NCI-H2171 (cell line): ENCODE data around the gene MYO7B.

Source experiments
- DNase-seq: peaks from one replicate; lab custom pipeline; 2025; lab: John Stamatoyannopoulos, UW

Gene MYO7B

DNA sequence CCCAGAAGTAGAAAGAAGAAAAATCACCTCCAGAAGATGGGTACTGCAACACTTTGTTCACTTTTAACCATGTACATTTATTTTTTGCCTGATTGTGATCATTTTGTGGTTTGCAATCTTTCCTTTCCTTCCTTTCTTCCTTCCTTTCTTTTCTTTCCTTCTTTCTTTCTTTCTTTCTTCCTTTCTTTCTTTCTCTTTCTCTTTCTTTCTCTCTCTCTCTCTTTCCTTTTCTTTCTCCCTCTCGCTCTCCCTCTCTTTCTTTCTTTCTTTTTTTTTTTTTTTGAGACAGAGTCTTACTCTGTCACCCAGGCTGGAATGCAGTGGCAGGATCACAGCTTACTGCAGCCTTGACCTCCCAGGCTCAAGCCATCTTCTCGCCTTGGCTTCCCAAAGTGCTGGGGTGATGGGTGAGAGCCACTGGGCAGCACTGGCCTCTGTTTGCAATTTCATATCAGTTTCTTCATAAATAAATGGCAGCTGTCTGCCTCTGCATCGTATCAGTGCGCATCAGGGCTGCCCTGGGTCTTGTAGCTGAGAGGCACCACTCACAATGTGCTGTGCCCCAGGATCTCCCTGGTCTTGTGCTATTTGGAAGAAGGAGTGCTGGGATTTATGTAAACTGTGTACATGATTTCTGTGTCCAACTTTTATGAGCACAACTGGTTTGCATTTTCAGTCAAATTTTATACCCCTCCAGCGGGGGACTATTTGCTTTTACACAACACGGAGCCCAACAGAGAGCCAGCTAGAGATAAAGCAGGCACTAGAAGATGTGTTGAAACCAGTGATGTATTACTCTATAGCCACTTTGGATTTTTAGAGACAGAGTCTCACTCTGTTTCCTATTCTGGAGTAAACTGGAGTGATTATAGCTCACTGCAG lies 146.7 kb downstream of the MYO7B start:
- no peak for DNase-seq

DNA sequence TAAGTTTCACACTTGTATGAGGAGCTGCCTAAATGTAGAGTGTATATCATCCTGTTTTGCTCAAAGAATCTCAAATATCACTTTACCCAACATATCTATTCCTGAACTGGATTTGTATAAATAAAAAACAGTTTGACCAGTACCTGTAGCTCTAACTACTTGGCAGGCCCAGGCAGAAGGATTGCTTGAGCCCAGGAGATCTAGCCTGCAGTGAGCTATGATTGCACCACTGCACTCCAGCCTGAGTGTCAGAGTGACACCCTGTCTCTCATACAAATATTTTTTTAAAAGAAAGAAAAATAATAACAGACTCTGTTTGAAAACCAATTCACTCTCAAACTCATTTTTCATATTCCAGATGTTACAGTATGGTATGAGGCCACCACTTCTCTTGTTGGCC lies 147.6 kb downstream of the MYO7B start:
- no peak for DNase-seq

DNA sequence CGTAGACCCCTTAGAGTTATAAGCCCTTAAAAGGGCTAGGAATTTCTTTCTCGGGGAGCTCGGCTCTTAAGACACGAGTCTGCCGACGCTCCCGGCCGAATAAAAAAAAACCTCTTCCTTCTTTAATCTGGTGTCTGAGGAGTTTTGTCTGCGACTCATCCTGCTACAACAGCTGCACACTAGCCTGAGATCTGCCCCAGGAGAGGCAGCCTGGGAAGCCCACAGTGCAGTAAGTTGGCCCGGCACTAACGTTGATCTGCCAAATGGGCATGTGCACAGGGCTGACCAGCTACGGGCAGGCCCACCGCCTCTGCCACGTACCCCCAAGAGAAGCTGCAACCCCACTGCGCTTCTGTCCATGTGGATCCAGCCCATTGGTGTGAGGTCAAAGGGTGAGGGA lies 148.3 kb downstream of the MYO7B start:
- DNase-seq, result no peak

DNA sequence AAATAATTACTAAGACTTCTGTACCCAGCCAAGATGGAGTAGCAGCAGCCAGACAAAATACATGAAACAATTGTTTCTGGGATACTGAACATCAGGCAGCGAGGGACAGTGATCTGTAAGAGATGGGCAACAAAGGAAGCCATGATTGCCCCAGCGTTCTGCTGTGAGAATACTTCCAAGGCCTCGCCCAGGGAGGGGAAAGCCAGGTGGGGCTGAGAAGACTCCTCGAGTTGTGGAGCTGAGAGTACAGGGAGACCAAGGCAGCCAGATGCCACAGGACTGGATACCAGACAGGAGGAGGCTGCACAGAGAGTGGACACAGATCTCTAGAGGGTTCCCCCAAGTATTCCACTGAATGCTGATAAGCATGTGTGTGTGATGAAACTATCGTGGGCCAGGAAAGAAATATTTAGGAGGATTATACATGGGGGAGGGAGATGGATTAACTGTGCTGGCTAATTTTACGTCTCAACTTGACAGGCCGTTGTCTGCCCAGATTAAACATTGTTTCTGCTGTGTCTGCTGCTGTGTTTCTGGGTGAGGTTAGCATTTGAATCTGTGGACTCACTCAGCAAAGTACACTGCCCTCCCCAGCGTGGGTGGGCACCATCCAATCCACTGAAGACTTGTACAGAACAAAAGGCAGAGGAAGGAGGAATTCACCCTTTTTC lies 150.1 kb downstream of the MYO7B start:
- no peak for DNase-seq
